ENCODE data around the gene EMILIN2. TPM values are rescaled to one million over a fixed set of nuclear protein-coding genes. Genes with fewer than 3 reads are reported as not detected.

Gene EMILIN2
- total RNA-seq, 1 experiment from 2014 or later: 20.0 TPM

GRCh38 chr18:2894841-2895370 lies 48.1 kb downstream of the EMILIN2 start:
- TF ChIP-seq CTCF (conservative IDR thresholded peaks at IDR 0.05): no peak
- Histone ChIP-seq H4K91ac (ENCODE audit: insufficient read length, low read depth, low read length) (no peak overlapping the region), H3K79me1 (ENCODE audit: insufficient read depth, low read depth, low read length, poor library complexity, severe bottlenecking) (no peaks in the 10 kb centered on the region), H3K4me1 (ENCODE audit: insufficient read depth, low read length) (no peaks in the 10 kb centered on the region), H3K56ac (ENCODE audit: insufficient read length, low read depth, low read length) (no peak overlapping the region), H2BK15ac (ENCODE audit: low read depth, low read length) (no peak overlapping the region), H2BK12ac (ENCODE audit: insufficient read length, low read depth, low read length) (no peak overlapping the region), H4K8ac (replicated peaks; ENCODE audit: insufficient read length, low read depth, low read length) (no peak overlapping the region), H3K4me2 (ENCODE audit: insufficient read depth, insufficient read length, low read length) (no peak overlapping the region), H2AK5ac (ENCODE audit: insufficient read length, low read length) (no peak overlapping the region), H3K9ac (ENCODE audit: extremely low read depth, insufficient read length, low read length) (no peak overlapping the region), H4K5ac (ENCODE audit: insufficient read length, low read depth, low read length) (no peak overlapping the region), H3K23me2 (ENCODE audit: insufficient read length, low read depth, low read length, poor library complexity, severe bottlenecking) (no peaks in the 10 kb centered on the region), H2BK20ac (ENCODE audit: low read depth, low read length, poor library complexity, severe bottlenecking) (no peak overlapping the region), H3T11ph (ENCODE audit: low read length) (no peak overlapping the region), H3K79me2 (ENCODE audit: insufficient read depth, low read length) (no peaks in the 10 kb centered on the region), H2BK120ac (ENCODE audit: low read depth, low read length, poor library complexity, severe bottlenecking) (no peak overlapping the region), H2AFZ (ENCODE audit: low read length) (no peak overlapping the region), H3K4ac (ENCODE audit: low read depth, low read length) (no peak overlapping the region), H2BK5ac (ENCODE audit: insufficient read length, low read length) (no peak overlapping the region), H3K9me3 (ENCODE audit: control insufficient read depth, low read depth, low read length) (no peaks in the 10 kb centered on the region), H3K14ac (ENCODE audit: insufficient read depth, low read length) (no peak overlapping the region), H3K27me3 (ENCODE audit: insufficient read depth, low read length) (no peaks in the 10 kb centered on the region), H3K27ac (ENCODE audit: insufficient read length, low read depth, low read length) (no peak overlapping the region), H3K23ac (ENCODE audit: insufficient read length, low read depth, low read length) (no peak overlapping the region), H4K20me1 (ENCODE audit: control insufficient read depth, insufficient read depth, insufficient read length) (no peaks in the 10 kb centered on the region), H3K18ac (ENCODE audit: insufficient read length, low read depth, low read length) (no peak overlapping the region)
- Mint-ChIP-seq H3K4me1 (peaks cover 26 to 36% of the 10 kb centered on the region in 2 experiments), H3K27me3 (ENCODE audit: low read depth) (peaks cover 9% of the 10 kb centered on the region), H3K27ac (peak overlapping the region in 2 of 3 experiments; percentile 4 to 34; a peak in 2 of 7 replicates), H3K4me3 (no peak overlapping the region), H3K9me3 (peaks cover 3 to 9% of the 10 kb centered on the region in 2 experiments; a peak in 3 of 5 replicates), H3K36me3 (ENCODE audit: insufficient read depth in 1 of 3, low read depth in 3 of 3) (peaks cover 4 to 12% (median 4%) of the 10 kb centered on the region in 3 experiments; a peak in 4 of 7 replicates)
- no CpG with 5 or more reads among the region's 2 CpGs for WGBS (ENCODE audit: extremely low coverage, insufficient read length, low lambda C conversion rate)
- DNase-seq: no peak
